Keratinocyte (primary cell): ENCODE measurements around the gene KMO.

Experiments
- EZH2 ChIP-seq: IDR thresholded peaks from one replicate; pipeline ENCODE4 v1.6.1; 2012; ENCODE audit warnings: inconsistent platforms, mild to moderate bottlenecking, low read length, moderate library complexity
- TF ChIP-seq, protein P1 (sequence below), 3 experiments: IDR thresholded peaks in 1 of 3; conservative IDR thresholded peaks in 1 of 3; optimal IDR thresholded peaks in 1 of 3; 2 replicates in 2 of 3; 3 replicates in 1 of 3; pipeline versions ENCODE3 to v1.5.1; 2011; ENCODE audit warnings: low read length in 3 of 3, mild to moderate bottlenecking in 3 of 3, moderate library complexity in 2 of 3, control low read depth in 1 of 3, inconsistent platforms in 1 of 3; ENCODE audit not compliant: insufficient read depth in 2 of 3; ENCODE audit errors: extremely low read depth in 1 of 3

DNA sequence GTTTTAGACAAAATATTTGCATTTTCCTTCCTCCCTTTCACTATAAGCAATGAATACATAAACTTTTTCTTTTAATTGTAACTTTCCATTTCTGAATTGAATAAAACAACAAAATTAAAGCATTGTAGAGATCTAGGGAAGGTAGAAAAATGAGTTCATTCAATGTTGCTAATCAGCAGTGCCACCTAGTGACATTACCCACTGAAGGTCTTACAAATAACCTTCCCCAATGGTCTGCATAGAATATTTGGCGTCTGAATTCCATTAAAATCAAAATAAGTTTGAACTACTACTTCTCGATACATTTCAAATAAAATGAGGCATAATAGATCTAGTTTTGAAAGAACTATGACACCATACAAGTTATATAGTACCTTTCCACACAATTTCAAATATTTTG lies 32.3 kb upstream of the KMO start:
- TF ChIP-seq, protein P1, sequence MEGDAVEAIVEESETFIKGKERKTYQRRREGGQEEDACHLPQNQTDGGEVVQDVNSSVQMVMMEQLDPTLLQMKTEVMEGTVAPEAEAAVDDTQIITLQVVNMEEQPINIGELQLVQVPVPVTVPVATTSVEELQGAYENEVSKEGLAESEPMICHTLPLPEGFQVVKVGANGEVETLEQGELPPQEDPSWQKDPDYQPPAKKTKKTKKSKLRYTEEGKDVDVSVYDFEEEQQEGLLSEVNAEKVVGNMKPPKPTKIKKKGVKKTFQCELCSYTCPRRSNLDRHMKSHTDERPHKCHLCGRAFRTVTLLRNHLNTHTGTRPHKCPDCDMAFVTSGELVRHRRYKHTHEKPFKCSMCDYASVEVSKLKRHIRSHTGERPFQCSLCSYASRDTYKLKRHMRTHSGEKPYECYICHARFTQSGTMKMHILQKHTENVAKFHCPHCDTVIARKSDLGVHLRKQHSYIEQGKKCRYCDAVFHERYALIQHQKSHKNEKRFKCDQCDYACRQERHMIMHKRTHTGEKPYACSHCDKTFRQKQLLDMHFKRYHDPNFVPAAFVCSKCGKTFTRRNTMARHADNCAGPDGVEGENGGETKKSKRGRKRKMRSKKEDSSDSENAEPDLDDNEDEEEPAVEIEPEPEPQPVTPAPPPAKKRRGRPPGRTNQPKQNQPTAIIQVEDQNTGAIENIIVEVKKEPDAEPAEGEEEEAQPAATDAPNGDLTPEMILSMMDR (optimal IDR thresholded peaks at IDR 0.05 in 1 of 3, IDR thresholded peaks at IDR 0.05 in 1 of 3, conservative IDR thresholded peaks at IDR 0.05 in 1 of 3; ENCODE audit: extremely low read depth in 1 of 3, insufficient read depth in 2 of 3, low read length in 3 of 3): peak in 1 of 3 experiments; percentile 40
- no peak for TF ChIP-seq EZH2
